ENCODE measurements around the gene TMEM202. TPM values are rescaled to one million over a fixed set of nuclear protein-coding genes. Genes with fewer than 3 reads are reported as not detected.

TMEM202 gene
- total and polyA plus RNA-seq, 4 donors, result not detected

- TF ChIP-seq FOXA2 (IDR thresholded peaks at IDR 0.05), result no peak
- TF ChIP-seq JUND (IDR thresholded peaks at IDR 0.05), result no peak
These were observed 28.1 kb upstream of the TMEM202 start (continued) for GRCh38 chr15:72369964-72370363.

- Histone ChIP-seq H3K4me1 (ENCODE audit: control insufficient read depth in 4 of 4, insufficient read depth in 4 of 4, low read length in 3 of 4) (peaks cover 3 to 33% (median 26%) of the 10 kb centered on the region in 4 donors), H3K27ac (ENCODE audit: low read depth in 1 of 2, low read length in 2 of 2) (no peak overlapping the region)
These were observed 25.7 kb upstream of the TMEM202 start for GRCh38 chr15:72372361-72372760.

More at GRCh38 chr15:72372361-72372760, 25.7 kb upstream of the TMEM202 start:
- TF ChIP-seq YY1 (IDR thresholded peaks at IDR 0.05) (no peak), SP1 (IDR thresholded peaks at IDR 0.05) (no peak), FOXA2 (IDR thresholded peaks at IDR 0.05) (no peak), FOXA1 (IDR thresholded peaks at IDR 0.05) (no peak), TAF1 (conservative IDR thresholded peaks at IDR 0.05) (no peak), EGR1 (IDR thresholded peaks at IDR 0.05; ENCODE audit: low read depth in 2 of 2) (no peak), RXRA (IDR thresholded peaks at IDR 0.05) (no peak), CTCF (IDR thresholded peaks at IDR 0.05; ENCODE audit: low read depth, low read length, missing input control) (no peak), ZBTB33 (IDR thresholded peaks at IDR 0.05) (no peak), HNF4A (conservative IDR thresholded peaks at IDR 0.05) (no peak), REST (IDR thresholded peaks at IDR 0.05) (no peak), MAX (IDR thresholded peaks at IDR 0.05) (no peak), JUND (IDR thresholded peaks at IDR 0.05) (no peak), HNF4G (IDR thresholded peaks at IDR 0.05) (no peak), ATF3 (IDR thresholded peaks at IDR 0.05) (no peak)
- Histone ChIP-seq H3K9ac (ENCODE audit: low read depth in 1 of 2, low read length in 2 of 2) (no peak overlapping the region), H3K4me3 (ENCODE audit: low read depth in 1 of 3, low read length in 3 of 3) (no peak overlapping the region), H3K9me3 (ENCODE audit: control insufficient read depth in 4 of 4, low read length in 3 of 4) (no peaks in the 10 kb centered on the region), H3K27me3 (ENCODE audit: control insufficient read depth in 4 of 4, insufficient read depth in 4 of 4, low read length in 3 of 4) (no peaks in the 10 kb centered on the region), H3K36me3 (ENCODE audit: control insufficient read depth in 4 of 4, insufficient read depth in 3 of 4, low read depth in 1 of 4, low read length in 3 of 4) (peaks cover 2 to 6% (median 3%) of the 10 kb centered on the region in 4 donors)
- DNase-seq (ENCODE audit: low spot score), result no peak
